LoVo (cell line): ENCODE measurements around the gene SCG2.

ENCODE experiments used
- DNase-seq: peaks from one replicate; pipeline ENCODE4 v3.0.0-alpha.2; 2016; ENCODE audit warnings: low spot score

The SCG2 gene

DNA sequence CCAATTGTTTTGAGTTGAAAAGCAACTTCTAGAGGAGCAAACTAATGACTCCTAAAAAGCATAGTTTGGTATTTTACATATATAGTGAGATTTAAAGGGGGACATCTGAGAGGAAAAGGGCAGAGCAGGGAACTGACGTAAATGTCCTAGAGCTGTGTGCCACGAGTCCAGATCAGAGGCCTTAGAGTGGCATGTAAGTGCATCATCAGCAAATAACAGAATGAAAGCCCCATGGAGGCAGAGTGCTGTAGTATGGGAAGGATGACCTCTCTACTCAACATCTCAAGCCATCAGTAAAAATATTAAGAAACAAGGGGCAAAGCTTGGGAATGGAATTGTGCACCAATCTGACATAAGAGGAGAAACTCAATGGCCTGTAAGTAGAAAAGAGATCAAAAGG, 31.4 kb downstream of the SCG2 start:
- no peak for DNase-seq

DNA sequence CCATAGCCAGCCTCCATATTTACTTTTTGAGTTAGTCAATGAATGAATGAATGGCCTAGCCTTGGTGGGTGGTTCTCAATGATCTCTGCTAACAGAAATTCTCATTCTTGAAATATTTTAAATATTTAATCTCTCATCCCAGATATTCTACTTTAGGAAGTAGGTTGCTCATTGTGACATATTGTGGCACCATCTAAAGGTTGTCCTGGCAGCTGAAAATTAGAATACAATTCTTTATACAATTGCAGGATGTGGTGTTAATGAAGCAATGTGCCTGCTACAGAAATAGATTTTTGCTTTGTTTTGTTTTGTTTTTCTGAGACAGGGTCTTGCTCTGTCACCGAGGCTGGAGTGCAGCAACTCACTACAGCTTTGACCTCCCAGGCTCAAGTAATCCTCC, 35.8 kb downstream of the SCG2 start:
- no peak for DNase-seq

DNA sequence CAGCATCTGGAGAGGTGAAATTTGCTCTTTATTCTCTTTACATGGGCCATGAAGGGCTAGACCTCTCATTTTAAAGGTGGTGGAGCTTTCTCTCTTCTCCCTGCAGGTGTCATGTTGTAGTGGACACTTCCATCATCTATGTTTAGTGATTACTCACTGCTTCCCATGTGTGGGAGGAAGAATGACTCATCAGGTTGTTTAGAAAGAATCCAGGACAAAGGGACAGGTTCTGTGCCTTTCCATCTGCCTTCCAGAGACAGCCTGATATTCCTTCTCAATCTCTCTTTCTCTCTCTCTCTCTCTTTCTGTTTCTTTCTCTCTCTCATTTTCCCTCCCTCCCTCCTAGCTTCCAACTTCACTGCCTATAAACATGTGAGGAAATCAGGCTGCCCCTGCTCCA, 38.7 kb downstream of the SCG2 start:
- DNase-seq: peak; percentile 83

GRCh38 chr2:223562078-223562477, 40.1 kb downstream of the SCG2 start:
- no peak for DNase-seq

DNA sequence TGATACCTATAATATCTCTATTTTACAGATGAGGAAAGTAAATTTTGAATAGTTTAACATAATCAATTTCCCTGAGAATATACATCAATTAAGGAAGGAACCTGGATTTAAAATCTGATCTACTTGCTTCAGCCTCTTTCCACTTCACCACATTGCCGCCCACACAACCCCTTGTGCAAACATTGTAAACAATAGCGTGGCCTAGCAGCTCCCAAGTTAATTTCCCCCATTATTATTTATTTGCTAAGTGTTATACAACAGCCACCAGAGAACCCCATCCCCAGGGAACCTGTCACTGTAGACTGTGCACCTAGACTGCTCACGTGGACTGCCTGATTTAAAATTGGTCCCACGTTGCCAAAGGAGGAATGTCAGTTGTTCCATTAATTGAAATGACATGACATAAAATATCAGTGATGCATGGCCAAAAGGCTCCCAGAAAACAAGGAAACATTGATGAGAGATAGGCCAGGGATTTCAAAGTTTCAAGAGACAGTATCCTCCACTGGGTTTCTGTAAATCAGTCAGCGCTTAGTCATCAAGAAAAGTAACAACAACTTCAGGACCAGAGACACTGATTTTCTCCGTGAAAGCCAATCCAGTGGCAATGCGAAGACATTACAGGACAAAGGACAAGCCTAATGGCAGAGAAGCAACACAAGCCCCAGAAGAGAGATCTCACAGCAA, 41.3 kb downstream of the SCG2 start:
- DNase-seq: no peak

DNA sequence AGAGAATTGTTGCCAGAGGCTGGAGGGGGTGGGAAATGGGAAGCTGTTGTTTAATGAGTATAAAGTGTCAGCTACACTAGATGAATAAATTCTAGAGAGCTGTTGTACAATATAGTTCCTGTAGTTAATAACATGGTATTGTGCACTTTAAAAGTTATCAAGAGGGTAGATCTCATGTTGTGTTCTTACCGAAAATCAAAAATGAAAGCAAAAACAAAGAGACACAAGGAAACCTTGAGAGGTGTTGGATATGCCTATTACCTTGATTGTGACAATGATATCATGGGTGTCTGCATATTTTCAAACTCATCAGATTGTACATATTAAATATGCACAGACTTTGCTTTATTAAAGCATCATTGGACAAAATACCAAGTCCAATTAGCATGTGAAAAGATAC, 43.2 kb downstream of the SCG2 start:
- DNase-seq: no peak

DNA sequence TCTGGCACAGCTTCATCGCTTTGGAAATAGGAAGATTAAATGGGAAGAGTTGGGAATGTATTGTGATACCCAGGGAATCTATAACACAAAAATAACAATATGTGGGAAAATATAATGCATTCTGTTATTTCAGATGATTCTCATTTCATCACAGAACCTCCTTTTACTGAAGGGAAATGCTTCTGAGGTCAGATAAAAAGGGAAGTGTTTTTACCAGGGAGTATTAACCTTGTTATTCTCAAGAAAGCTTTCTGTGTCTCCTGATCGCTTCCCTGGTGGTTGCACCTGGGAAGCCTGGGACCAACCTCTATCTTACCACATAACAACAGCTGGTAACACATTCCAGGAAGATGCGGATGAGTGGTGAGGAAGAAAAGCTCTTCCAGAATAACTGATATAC, 47.2 kb downstream of the SCG2 start:
- no peak for DNase-seq

GRCh38 chr2:223549215-223549614, 52.9 kb downstream of the SCG2 start:
- DNase-seq: peak; percentile 93

DNA sequence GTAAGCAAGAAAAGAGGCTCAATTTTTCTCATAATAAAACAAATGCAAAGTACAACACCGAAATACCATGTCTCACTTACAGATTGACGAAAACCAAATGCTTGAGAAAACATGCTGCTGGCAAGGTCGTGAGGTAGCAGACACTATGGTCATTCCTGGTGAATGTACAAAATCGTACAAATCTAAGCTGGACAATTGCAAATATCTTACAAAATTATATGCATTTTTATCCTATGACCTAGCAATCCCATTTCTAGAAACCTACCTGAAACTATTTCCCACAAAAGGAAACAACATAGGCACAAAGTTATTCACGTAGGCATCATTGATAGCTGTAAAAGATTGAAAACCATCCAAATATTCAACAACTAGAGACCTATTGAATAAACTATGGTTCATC, 54.0 kb downstream of the SCG2 start:
- no peak for DNase-seq
